HG03095 (cell line): ENCODE results near the gene MATCAP1.

Source experiments
- ATAC-seq: cut with Tn5 transposase; IDR thresholded peaks from one replicate; pipeline ENCODE4 v1.9.1; 2021; ENCODE audit warnings: moderate library complexity; ENCODE audit not compliant: unreplicated experiment

The MATCAP1 gene

GRCh38 chr16:67183627-67184452, at the start of gene MATCAP1:
TSS of gene MATCAP1 (minus strand) at chr16:67183963. CDS start at chr16:67180610, 3,353 bp downstream.
- peak; percentile 89 for ATAC-seq

GRCh38 chr16:67230809-67231660, 47.3 kb upstream of the MATCAP1 start:
- ATAC-seq: no peak

- ATAC-seq: no peak
Observed at GRCh38 chr16:67229906-67230808, 46.4 kb upstream of the MATCAP1 start.

- no peak for ATAC-seq
Observed at GRCh38 chr16:67228905-67229304, 45.1 kb upstream of the MATCAP1 start.

- no peak for ATAC-seq
Observed at GRCh38 chr16:67228034-67228785, 44.4 kb upstream of the MATCAP1 start.

- no peak for ATAC-seq
Observed at GRCh38 chr16:67227567-67227921, 43.8 kb upstream of the MATCAP1 start.

- peak; percentile 90 for ATAC-seq
Observed at GRCh38 chr16:67226804-67227566, 43.2 kb upstream of the MATCAP1 start, which contains the start of gene TMEM208. TSS of gene TMEM208 (plus strand) at chr16:67227130. CDS start at chr16:67227219, 89 bp downstream.

- ATAC-seq: no peak
Observed at GRCh38 chr16:67226295-67226803, 42.6 kb upstream of the MATCAP1 start.

- no peak for ATAC-seq
Observed at GRCh38 chr16:67223992-67224391, 40.2 kb upstream of the MATCAP1 start.

GRCh38 chr16:67216612-67217490, 33.1 kb upstream of the MATCAP1 start:
- no peak for ATAC-seq

GRCh38 chr16:67215706-67216105, 31.9 kb upstream of the MATCAP1 start:
- no peak for ATAC-seq

GRCh38 chr16:67213197-67214019, 29.6 kb upstream of the MATCAP1 start:
- ATAC-seq: no peak

- ATAC-seq: no peak
Observed at GRCh38 chr16:67212766-67213165, 29.0 kb upstream of the MATCAP1 start.

GRCh38 chr16:67211674-67212073, 27.9 kb upstream of the MATCAP1 start:
- ATAC-seq: no peak

- ATAC-seq: no peak
Observed at GRCh38 chr16:67210069-67210937, 26.5 kb upstream of the MATCAP1 start.

GRCh38 chr16:67209565-67209964, 25.8 kb upstream of the MATCAP1 start:
- no peak for ATAC-seq
